HepG2 (cell line): Measurements from ENCODE around the gene GPC3. TPM values are rescaled to one million over a fixed set of nuclear protein-coding genes. Genes with fewer than 3 reads are reported as not detected.
A peak's percentile ranks its signal among the peaks of the same experiment; 100 is the strongest.

Experiments
- ATAC-seq: fragments of 200-7000 bp; cut with Tn5 transposase; 3 replicates; pipeline ENCODE4 v1.9.1; 2020; ENCODE audit warnings: mild to moderate bottlenecking, moderate library complexity
- BruUV-seq: library from RNA; stranded (reverse); fragments of 400-500 nt; replicated peaks from 2 replicates; lab custom pipeline; 2021; lab: Mats Ljungman, UMichigan
- CTCF ChIA-PET: fragments of 300-600 bp; formaldehyde crosslinking; extraction: SDS; loops from one replicate; lab custom pipeline; 2021; ENCODE audit warnings: low total read pairs, inconsistent platforms, low intra/inter-chr PET ratio; lab: Yijun Ruan, JAX
- POLR2A ChIA-PET: fragments of 350-600 bp; sonication (Branson Sonifier 250); formaldehyde crosslinking; loops from one replicate; lab custom pipeline; 2020; ENCODE audit warnings: antibody characterized with exemption, inconsistent platforms; lab: Yijun Ruan, JAX
- DNase-seq: peaks from one replicate; pipeline ENCODE4 v3.0.0-alpha.2; 2015; ENCODE audit warnings: low spot score
- FAIRE-seq: peaks from 3 replicates; lab custom pipeline; 2011; peaks lifted over from hg19 to GRCh38; lab: Jason Lieb, UNC
- H2AFZ ChIP-seq: one replicate; pipeline ENCODE4 v1.6.1; 2011; ENCODE audit warnings: low read length, inconsistent platforms
- H3K27ac ChIP-seq: fragments of 300-600 bp; 3 replicates; pipeline ENCODE4 v1.8.0; 2011; ENCODE audit warnings: mixed run types, mild to moderate bottlenecking, mixed read lengths, low read length, inconsistent platforms; ENCODE audit not compliant: insufficient read depth; ENCODE audit errors: extremely low read length
- H3K27me3 ChIP-seq, 2 experiments: fragments of 200-600 bp in 1 of 2; 2 replicates in 1 of 2; 3 replicates in 1 of 2; pipeline versions ENCODE4 v1.6.0 to v1.8.0; 2011; ENCODE audit warnings: low read length in 2 of 2, mild to moderate bottlenecking in 2 of 2, moderate library complexity in 2 of 2, inconsistent platforms in 1 of 2; ENCODE audit not compliant: insufficient read depth in 2 of 2, control insufficient read depth in 1 of 2
- H3K36me3 ChIP-seq, 2 experiments: fragments of 200-600 bp in 1 of 2; replicated peaks in 1 of 2; 2 replicates in 1 of 2; 3 replicates in 1 of 2; pipeline versions ENCODE4 v1.5.1 to v1.8.0; 2011; ENCODE audit warnings: low read length in 2 of 2, inconsistent platforms in 1 of 2; ENCODE audit not compliant: insufficient read depth in 2 of 2, control insufficient read depth in 1 of 2
- H3K4me1 ChIP-seq: 2 replicates; pipeline ENCODE4 v1.5.1; 2012; ENCODE audit warnings: low read length, inconsistent platforms; ENCODE audit not compliant: insufficient read depth
- H3K4me2 ChIP-seq: 2 replicates; pipeline ENCODE4 v1.6.0; 2011; ENCODE audit warnings: low read depth, low read length, inconsistent platforms
- H3K4me3 ChIP-seq, 3 experiments: fragments of 200-600 bp in 1 of 3; sonication (generic), shearing (Covaris generic) in 1 of 3; replicated peaks in 1 of 3; 2 replicates each; pipeline ENCODE4 v1.5.1; 2011 to 2016; ENCODE audit warnings: low read length in 3 of 3, inconsistent platforms in 2 of 3, low read depth in 2 of 3, mild to moderate bottlenecking in 2 of 3, control low read depth in 1 of 3, mixed read lengths in 1 of 3; ENCODE audit not compliant: insufficient read depth in 1 of 3
- H3K79me2 ChIP-seq: one replicate; pipeline ENCODE4 v1.6.1; 2011; ENCODE audit warnings: low read length, inconsistent platforms; ENCODE audit not compliant: insufficient read depth
- H3K9ac ChIP-seq: 2 replicates; pipeline ENCODE4 v1.6.0; 2011; ENCODE audit warnings: mild to moderate bottlenecking, low read depth, low read length, inconsistent platforms; ENCODE audit not compliant: insufficient read depth
- H3K9me3 ChIP-seq: 2 replicates; pipeline ENCODE4 v1.5.1; 2012; ENCODE audit warnings: mild to moderate bottlenecking, low read length
- H4K20me1 ChIP-seq: 2 replicates; pipeline ENCODE4 v1.6.0; 2011; ENCODE audit warnings: inconsistent platforms, mild to moderate bottlenecking, low read length, moderate library complexity; ENCODE audit not compliant: insufficient read depth
- CREB1 ChIP-seq, 2 experiments: fragments of 450-650 bp in 1 of 2; IDR thresholded peaks; 2 replicates each; pipeline ENCODE4 v1.6.1; 2016 to 2017; ENCODE audit warnings: control low read depth in 1 of 2, mild to moderate bottlenecking in 1 of 2, missing compliant biosample characterization in 1 of 2, missing genetic modification characterization in 1 of 2
- MEIS1 ChIP-seq: sonication (generic); formaldehyde crosslinking; IDR thresholded peaks from 2 replicates; pipeline ENCODE4 v1.9.0; 2021; ENCODE audit warnings: mild to moderate bottlenecking, missing genetic modification reagents, moderate library complexity, borderline replicate concordance
- RBM22 ChIP-seq: fragments of 200-400 bp; formaldehyde crosslinking; optimal IDR thresholded peaks from 2 replicates; pipeline ENCODE3; 2017; ENCODE audit warnings: mild to moderate bottlenecking, low read length, moderate library complexity
- TBX3 ChIP-seq: fragments of 450-650 bp; IDR thresholded peaks from 2 replicates; pipeline ENCODE4 v1.6.1; 2017; ENCODE audit warnings: antibody characterized with exemption, mild to moderate bottlenecking, inconsistent platforms, borderline replicate concordance
- WGBS: methylation state at CpG from one replicate; pipeline ENCODE4 v1.1.6; 2017; ENCODE audit warnings: low lambda C conversion rate; 5-methylcytosine and 5-hydroxymethylcytosine counted together
- in situ Hi-C: cut with HindIII; loops from 2 replicates; pipeline ENCODE4 v1.10.0; 2017; ENCODE audit warnings: low pct_unique_long_range_greater_than_20kb; ENCODE audit not compliant: extremely low pct_ligation_motif_present
- intact Hi-C: fragments of 100-400 bp; cut with micrococcal nuclease; formaldehyde crosslinking; loops from one replicate; pipeline ENCODE4 v1.10.0; 2022; ENCODE audit not compliant: unreplicated experiment
- polyA plus RNA-seq, 8 experiments: library from polyadenylated mRNA; depleted of rRNA in 3 of 8; stranded (reverse) in 7 of 8; unstranded in 1 of 8; fragments of >200 nt; fragmentation: Illumina TruSeq in 4 of 8; extraction: Trizol in 4 of 8; gene quantifications; 2 replicates each; pipeline versions ENCODE4 v1.2.1 to v1.2.3, GENCODE V29; 2011 to 2016; ENCODE audit warnings: low read depth in 4 of 8, missing spikeins in 1 of 8, mixed read lengths in 1 of 8; ENCODE audit not compliant: insufficient read depth in 1 of 8
- total RNA-seq, 5 experiments: library from RNA; depleted of rRNA; stranded (reverse); fragments of >200 nt; fragmentation: Illumina TruSeq; extraction: Trizol; gene quantifications; 2 replicates each; pipeline ENCODE4 v1.2.3, GENCODE V29; 2016; ENCODE audit warnings: low read depth in 1 of 5
- TF ChIP-seq, protein P1 (sequence below): sonication (generic); formaldehyde crosslinking; IDR thresholded peaks from 2 replicates; pipeline ENCODE4 v1.4.0; 2020; ENCODE audit warnings: missing genetic modification reagents

GPC3 gene
- total and polyA plus RNA-seq, 2 of the 13 experiments (the other 11 are each of a cell fraction or from before 2014, with no cell fraction given), result 1,799 to 3,263 TPM

DNA sequence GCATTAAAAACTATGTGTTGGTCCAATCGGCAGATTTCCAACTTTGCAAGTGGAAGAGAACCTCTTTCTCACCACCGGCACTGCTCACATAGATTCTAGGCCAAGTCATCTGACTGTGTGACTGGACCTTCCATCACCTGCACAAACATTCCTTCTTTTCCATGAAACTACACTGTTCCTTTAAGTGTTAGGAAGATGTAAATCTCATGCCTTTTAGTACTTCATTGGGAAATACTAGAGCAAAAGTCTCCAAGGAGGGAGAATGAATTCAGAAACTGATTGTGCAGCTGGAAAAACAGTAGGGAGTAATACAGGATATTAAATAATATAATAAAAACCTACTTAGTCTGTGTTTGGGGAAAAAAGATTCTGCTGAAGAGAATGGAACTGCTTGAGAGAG lies 238.2 kb downstream of the GPC3 start:
- Histone ChIP-seq H3K27ac (no peak overlapping the region), H3K9me3 (no peaks in the 10 kb centered on the region)
- POLR2A ChIA-PET, result no interaction called here
- TF ChIP-seq, protein P1, sequence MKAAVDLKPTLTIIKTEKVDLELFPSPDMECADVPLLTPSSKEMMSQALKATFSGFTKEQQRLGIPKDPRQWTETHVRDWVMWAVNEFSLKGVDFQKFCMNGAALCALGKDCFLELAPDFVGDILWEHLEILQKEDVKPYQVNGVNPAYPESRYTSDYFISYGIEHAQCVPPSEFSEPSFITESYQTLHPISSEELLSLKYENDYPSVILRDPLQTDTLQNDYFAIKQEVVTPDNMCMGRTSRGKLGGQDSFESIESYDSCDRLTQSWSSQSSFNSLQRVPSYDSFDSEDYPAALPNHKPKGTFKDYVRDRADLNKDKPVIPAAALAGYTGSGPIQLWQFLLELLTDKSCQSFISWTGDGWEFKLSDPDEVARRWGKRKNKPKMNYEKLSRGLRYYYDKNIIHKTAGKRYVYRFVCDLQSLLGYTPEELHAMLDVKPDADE (CRISPR knock-in tag), result no peak
- TF ChIP-seq MEIS1 (CRISPR knock-in tag) (no peak), CREB1 (IDR thresholded peaks at IDR 0.05) (no peak), CREB1 (CRISPR knock-in tag; IDR thresholded peaks at IDR 0.05) (no peak)
- TF ChIP-seq, all 625 proteins: peak for 0
- Histone ChIP-seq H3K4me1 (peaks cover 59% of the 10 kb centered on the region), H3K4me2 (no peak overlapping the region), H3K4me3 (no peak overlapping the region), H4K20me1 (peaks cover 83% of the 10 kb centered on the region), H2AFZ (no peak overlapping the region), H3K9ac (no peak overlapping the region), H3K79me2 (peaks cover 79% of the 10 kb centered on the region), H3K27me3 (no peaks in the 10 kb centered on the region), H3K36me3 (peaks cover 3 to 28% of the 10 kb centered on the region in 2 experiments)
- no TSS peak for BruUV-seq
- no peak for FAIRE-seq
- CTCF ChIA-PET, result no interaction called here
- 100% methylated on average over 1 of the region's 2 CpGs for WGBS
- in situ Hi-C loops, result no loop called here
- no peak for ATAC-seq
- intact Hi-C loops, result no loop called here
- no peak for DNase-seq

DNA sequence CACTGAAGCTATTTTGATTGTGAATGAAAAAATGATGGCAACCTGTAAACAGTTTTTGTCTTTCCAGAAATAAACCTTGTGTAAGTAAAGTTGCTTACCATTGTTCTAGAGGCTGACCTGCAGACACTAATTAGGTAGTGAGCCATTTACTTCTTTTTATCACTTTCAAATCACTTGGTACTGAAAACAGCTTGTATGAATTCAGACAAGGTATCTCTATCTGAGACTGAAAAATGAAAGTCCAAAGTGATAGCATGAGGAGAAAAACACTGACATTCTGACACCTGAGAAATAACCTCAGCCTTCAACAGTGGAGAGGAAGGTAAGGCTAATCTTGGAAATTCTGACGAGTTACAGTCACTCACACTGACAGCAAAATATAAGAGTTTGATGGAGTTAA lies 238.8 kb downstream of the GPC3 start:
- H3K9ac ChIP-seq, result no peak overlapping the region
- no peak overlapping the region for H3K27ac ChIP-seq
- in situ Hi-C loops (no loop called here), intact Hi-C loops (no loop called here)
- peak; percentile 18 for TF ChIP-seq RBM22
- no peak for TF ChIP-seq TBX3
- no peak overlapping the region for H2AFZ ChIP-seq
- no peak overlapping the region for H3K4me2 ChIP-seq
- no peak overlapping the region for H3K4me3 ChIP-seq
- no peaks in the 10 kb centered on the region for H3K9me3 ChIP-seq
- no peak for DNase-seq
- no peak for FAIRE-seq
- ChIA-PET POLR2A (no interaction called here), CTCF (no interaction called here)
- ATAC-seq, result no peak
- H3K79me2 ChIP-seq, result peaks cover 78% of the 10 kb centered on the region
- WGBS, result 64% methylated on average over 1 of the region's 1 CpG
- peaks cover 83% of the 10 kb centered on the region for H4K20me1 ChIP-seq
- peaks cover 62% of the 10 kb centered on the region for H3K4me1 ChIP-seq
- peaks cover 3 to 28% of the 10 kb centered on the region in 2 experiments for H3K36me3 ChIP-seq
- H3K27me3 ChIP-seq, result no peaks in the 10 kb centered on the region
- BruUV-seq, result no TSS peak
